Measurements from ENCODE around the gene CCNL2.

The CCNL2 gene

GRCh38 chr1:1437904-1438376 is 38.8 kb upstream of the CCNL2 start:
- no peak for TF ChIP-seq CTCF (IDR thresholded peaks at IDR 0.05)

- TF ChIP-seq CTCF (IDR thresholded peaks at IDR 0.05): no peak
Observed at GRCh38 chr1:1437033-1437903, 38.1 kb upstream of the CCNL2 start.

- TF ChIP-seq CTCF (IDR thresholded peaks at IDR 0.05): no peak
Observed at GRCh38 chr1:1436630-1437032, 37.5 kb upstream of the CCNL2 start.

- TF ChIP-seq CTCF (IDR thresholded peaks at IDR 0.05): no peak
Observed at GRCh38 chr1:1435911-1436629, 36.9 kb upstream of the CCNL2 start.

GRCh38 chr1:1435106-1435903 is 36.2 kb upstream of the CCNL2 start, which contains the start of gene VWA1:
TSS of gene VWA1 (plus strand) at chr1:1435690. CDS start at chr1:1435749, 59 bp downstream.
- no peak for TF ChIP-seq CTCF (IDR thresholded peaks at IDR 0.05)

- TF ChIP-seq CTCF (IDR thresholded peaks at IDR 0.05): no peak
Observed at GRCh38 chr1:1434824-1435105, 35.6 kb upstream of the CCNL2 start.

- TF ChIP-seq CTCF (IDR thresholded peaks at IDR 0.05): no peak
Observed at GRCh38 chr1:1434131-1434823, 35.1 kb upstream of the CCNL2 start.
